ENCODE measurements around the gene PHF19.

PHF19 gene

GRCh38 chr9:120876842-120877240, at the start of gene PHF19:
TSS of gene PHF19 (minus strand) at chr9:120877188. CDS start at chr9:120874741, 2,447 bp downstream.
- peaks cover 34% of the 10 kb centered on the region for H3K36me3 ChIP-seq
- peak within 1 kb of the TSS; percentile 95 for H3K4me2 ChIP-seq
- H3K27ac ChIP-seq = peak within 1 kb of the TSS; percentile 94
- no peaks in the 10 kb centered on the region for H4K20me1 ChIP-seq
- H3K4me1 ChIP-seq = peaks cover 75% of the 10 kb centered on the region
- H3K27me3 ChIP-seq = no peaks in the 10 kb centered on the region
- H3K9ac ChIP-seq = peak within 1 kb of the TSS; percentile 91
- H3K4me3 ChIP-seq = peak within 1 kb of the TSS; percentile 75
- no peak for TF ChIP-seq Cebpa-rat (IDR thresholded peaks at IDR 0.05)
- no peaks in the 10 kb centered on the region for H3K9me3 ChIP-seq

DNA sequence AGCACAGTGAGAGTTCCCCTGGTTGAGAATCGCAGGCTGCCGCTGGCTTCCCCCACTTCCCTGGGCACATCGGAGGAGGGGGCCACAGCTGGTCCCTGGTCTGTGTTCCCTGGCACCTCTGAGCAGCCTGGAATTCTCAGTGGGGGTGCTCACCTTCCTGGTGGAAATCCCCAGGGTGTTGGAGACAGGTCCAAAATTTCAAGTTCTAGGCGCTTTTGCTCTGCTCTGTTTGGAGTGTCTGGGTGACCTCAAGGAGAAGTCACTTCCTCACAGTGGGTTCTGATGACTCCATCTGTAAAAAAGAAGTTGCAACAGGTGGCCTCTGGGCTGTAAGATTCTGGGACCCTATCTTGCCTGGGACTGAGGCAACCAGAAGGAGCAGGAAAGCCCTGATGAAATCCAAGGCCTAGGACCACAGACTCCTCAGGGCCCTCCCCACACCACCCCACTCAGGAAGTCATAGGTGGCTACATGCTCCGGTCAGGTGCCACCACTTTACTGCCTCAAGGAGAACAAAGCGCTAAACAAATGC, 49.5 kb upstream of the PHF19 start, which contains the start of gene TRAF1:
TSS of gene TRAF1 (minus strand) at position 400 of the 532 bp plus-strand sequence. CDS start 721 bp downstream, outside the sequence.
- H3K9ac ChIP-seq = peak within 1 kb of the TSS; percentile 47; the same call in 1 of the 2 replicates
- no peaks in the 10 kb centered on the region for H3K36me3 ChIP-seq
- no peaks in the 10 kb centered on the region for H3K27me3 ChIP-seq
- TF ChIP-seq Cebpa-rat (IDR thresholded peaks at IDR 0.05) = no peak
- no peaks in the 10 kb centered on the region for H3K9me3 ChIP-seq
- H3K27ac ChIP-seq = peak within 1 kb of the TSS; percentile 67
- H3K4me1 ChIP-seq = peaks cover 70% of the 10 kb centered on the region
- peak within 1 kb of the TSS; percentile 98 for H3K4me2 ChIP-seq
- no peaks in the 10 kb centered on the region for H4K20me1 ChIP-seq
- H3K4me3 ChIP-seq = no peak within 1 kb of the TSS

DNA sequence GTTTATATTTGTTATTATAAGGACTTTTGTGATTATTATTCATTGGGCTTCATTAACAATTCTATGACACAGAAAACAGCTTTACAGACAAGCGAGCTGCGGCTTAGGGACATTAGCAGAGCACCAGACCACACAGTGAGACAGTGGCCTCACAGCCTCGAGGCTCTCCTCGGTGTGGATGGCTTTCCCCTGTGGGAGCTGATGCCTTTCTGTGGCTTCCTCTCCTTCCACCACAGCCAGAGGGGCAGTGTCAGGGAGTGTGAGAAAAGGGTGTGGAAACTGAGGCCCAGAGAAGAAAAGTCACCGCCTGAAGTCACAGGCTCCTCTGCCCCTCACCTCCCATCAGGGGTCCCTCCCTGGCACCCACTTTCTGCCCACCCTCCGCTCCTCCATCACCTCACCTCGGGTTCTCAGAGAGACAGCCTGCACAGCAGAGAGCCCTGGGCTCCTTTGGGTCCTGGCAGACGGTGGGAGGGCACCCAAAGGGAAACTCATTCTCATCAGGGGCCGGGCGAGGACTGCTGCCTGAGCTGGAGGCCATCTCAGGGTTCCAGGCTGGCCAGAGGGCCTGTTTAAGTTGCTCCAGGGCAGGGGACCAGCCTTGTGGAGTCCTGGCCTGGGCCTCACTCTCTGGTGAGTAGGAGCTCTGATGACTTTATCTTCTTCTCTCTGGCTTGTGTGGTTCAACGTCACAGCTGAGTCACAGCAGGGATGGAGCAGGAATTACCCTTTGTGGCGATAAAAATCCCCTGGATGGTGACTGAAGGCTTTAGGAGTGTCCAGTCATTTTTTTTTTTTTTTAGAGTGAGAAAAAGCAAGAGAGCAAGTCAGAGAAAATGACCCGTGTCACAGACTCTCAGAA, 48.8 kb upstream of the PHF19 start:
- no peak for TF ChIP-seq Cebpa-rat (IDR thresholded peaks at IDR 0.05)
- H3K9ac ChIP-seq = peak overlapping the region; percentile 47; the same call in 1 of the 2 replicates
- H3K4me2 ChIP-seq = peak overlapping the region; percentile 81
- H3K27ac ChIP-seq = peak overlapping the region; percentile 67
- no peaks in the 10 kb centered on the region for H3K36me3 ChIP-seq
- H3K27me3 ChIP-seq = no peaks in the 10 kb centered on the region
- peaks cover 66% of the 10 kb centered on the region for H3K4me1 ChIP-seq
- no peaks in the 10 kb centered on the region for H3K9me3 ChIP-seq
- no peak overlapping the region for H3K4me3 ChIP-seq
- H4K20me1 ChIP-seq = no peaks in the 10 kb centered on the region

GRCh38 chr9:120924698-120925534, 47.9 kb upstream of the PHF19 start:
- Histone ChIP-seq H3K9ac (no peak overlapping the region), H3K4me1 (peaks cover 66% of the 10 kb centered on the region), H3K4me3 (no peak overlapping the region)

GRCh38 chr9:120923620-120924328, 46.8 kb upstream of the PHF19 start:
- Histone ChIP-seq H3K4me1 (peaks cover 56% of the 10 kb centered on the region), H3K27me3 (no peaks in the 10 kb centered on the region), H3K9ac (no peak overlapping the region; the same call in 1 of the 2 replicates), H3K4me3 (no peak overlapping the region), H3K27ac (no peak overlapping the region), H3K36me3 (no peaks in the 10 kb centered on the region), H4K20me1 (no peaks in the 10 kb centered on the region), H3K9me3 (no peaks in the 10 kb centered on the region), H3K4me2 (no peak overlapping the region)
- no peak for TF ChIP-seq Cebpa-rat (IDR thresholded peaks at IDR 0.05)

More at GRCh38 chr9:120924698-120925534, 47.9 kb upstream of the PHF19 start:
- H3K9me3 ChIP-seq = no peaks in the 10 kb centered on the region
- H3K27ac ChIP-seq = peak overlapping the region; percentile 67
- TF ChIP-seq Cebpa-rat (IDR thresholded peaks at IDR 0.05) = no peak
- no peaks in the 10 kb centered on the region for H4K20me1 ChIP-seq
- H3K4me2 ChIP-seq = peak overlapping the region; percentile 81
- H3K36me3 ChIP-seq = no peaks in the 10 kb centered on the region
- H3K27me3 ChIP-seq = no peaks in the 10 kb centered on the region

DNA sequence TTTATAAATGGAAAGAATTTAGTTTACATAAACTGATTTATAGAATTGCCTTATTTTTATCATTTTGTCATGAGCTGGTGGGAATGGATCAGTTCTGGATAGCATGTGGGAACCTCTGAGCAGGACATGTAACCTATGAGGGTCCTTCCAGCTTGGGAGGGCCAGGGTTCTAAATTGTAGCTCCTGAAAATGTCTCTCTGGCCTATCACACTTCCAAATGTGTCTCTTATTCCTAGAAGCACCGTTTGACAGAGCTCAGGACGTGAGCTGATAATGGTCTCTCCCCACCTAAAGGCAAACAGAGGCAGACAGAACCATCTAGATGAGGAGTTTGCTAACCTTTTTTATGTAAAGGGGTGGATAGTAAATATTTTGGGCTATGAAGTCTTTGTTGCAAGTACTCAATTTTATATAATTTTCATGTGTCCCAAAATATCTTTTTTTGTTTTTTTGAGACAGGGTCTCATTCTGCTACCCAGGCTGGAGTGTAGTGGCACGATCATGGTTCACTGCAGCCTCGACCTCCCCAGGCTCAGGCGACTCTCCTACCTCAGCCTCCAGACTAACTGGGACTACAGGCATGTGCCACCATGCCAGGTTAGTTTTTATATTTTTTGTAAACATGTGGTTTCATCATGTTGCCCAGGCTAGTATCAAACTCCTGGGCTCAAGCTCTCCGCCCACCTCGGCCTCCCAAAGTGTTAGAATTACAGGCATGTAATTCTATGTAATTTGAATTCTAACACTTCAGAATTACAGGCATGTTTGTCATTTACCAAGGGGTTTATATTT, 45.6 kb upstream of the PHF19 start:
- Histone ChIP-seq H4K20me1 (no peaks in the 10 kb centered on the region), H3K4me2 (no peak overlapping the region), H3K4me1 (peaks cover 47% of the 10 kb centered on the region), H3K27ac (no peak overlapping the region), H3K27me3 (no peaks in the 10 kb centered on the region), H3K9ac (no peak overlapping the region), H3K36me3 (no peaks in the 10 kb centered on the region), H3K4me3 (no peak overlapping the region), H3K9me3 (no peaks in the 10 kb centered on the region)
- no peak for TF ChIP-seq Cebpa-rat (IDR thresholded peaks at IDR 0.05)

GRCh38 chr9:120921661-120922181, 44.7 kb upstream of the PHF19 start:
- no peaks in the 10 kb centered on the region for H4K20me1 ChIP-seq
- no peak overlapping the region for H3K27ac ChIP-seq
- H3K36me3 ChIP-seq = no peaks in the 10 kb centered on the region
- peaks cover 38% of the 10 kb centered on the region for H3K4me1 ChIP-seq
- no peak overlapping the region for H3K4me2 ChIP-seq
- no peak overlapping the region for H3K4me3 ChIP-seq
- no peak overlapping the region for H3K9ac ChIP-seq
- no peak for TF ChIP-seq Cebpa-rat (IDR thresholded peaks at IDR 0.05)
- no peaks in the 10 kb centered on the region for H3K27me3 ChIP-seq
- H3K9me3 ChIP-seq = no peaks in the 10 kb centered on the region

GRCh38 chr9:120920806-120921178, 43.8 kb upstream of the PHF19 start:
- Histone ChIP-seq H3K4me2 (peak overlapping the region; percentile 1; the same call in 1 of the 2 replicates), H3K9ac (no peak overlapping the region), H3K4me1 (peaks cover 29% of the 10 kb centered on the region), H3K4me3 (no peak overlapping the region), H3K36me3 (no peaks in the 10 kb centered on the region), H3K27ac (no peak overlapping the region), H4K20me1 (no peaks in the 10 kb centered on the region), H3K9me3 (no peaks in the 10 kb centered on the region), H3K27me3 (no peaks in the 10 kb centered on the region)
- TF ChIP-seq Cebpa-rat (IDR thresholded peaks at IDR 0.05) = no peak
